ENCODE data around the gene CCNQ. TPM values are rescaled to one million over a fixed set of nuclear protein-coding genes. Genes with fewer than 3 reads are reported as not detected.

The CCNQ gene
- total RNA-seq, 1 experiment from 2014 or later: 32.4 TPM

GRCh38 chrX:153588021-153588781, 10.7 kb downstream of the CCNQ start:
- TF ChIP-seq EZH2 (IDR thresholded peaks at IDR 0.05; ENCODE audit: borderline replicate concordance, low read depth, low read length, poor library complexity, severe bottlenecking): no peak
- TF ChIP-seq CTCF (conservative IDR thresholded peaks at IDR 0.05; ENCODE audit: low read depth, low read length): no peak
- Histone ChIP-seq H3K27ac (ENCODE audit: low read depth, low read length, poor library complexity, severe bottlenecking) (no peak overlapping the region), H3K9me3 (ENCODE audit: low read depth, low read length, poor library complexity, severe bottlenecking) (no peaks in the 10 kb centered on the region), H3K27me3 (replicated peaks; ENCODE audit: insufficient read depth, low read depth, low read length, poor library complexity) (no peaks in the 10 kb centered on the region), H3K36me3 (ENCODE audit: insufficient read depth, low read length, poor library complexity, severe bottlenecking) (no peaks in the 10 kb centered on the region), H3K4me3 (ENCODE audit: low read depth, low read length, poor library complexity, severe bottlenecking) (no peak overlapping the region), H3K4me1 (ENCODE audit: insufficient read depth, low read length, poor library complexity, severe bottlenecking) (no peaks in the 10 kb centered on the region)
- ChIA-PET POLR2A (ENCODE audit: low non-redundant PET) (no interaction called here), CTCF (no interaction called here)
- no peak for DNase-seq (ENCODE audit: low spot score)
- intact Hi-C loops (cut with micrococcal nuclease; ENCODE audit: unreplicated experiment): no loop called here
- no TSS peak for BruUV-seq (replicated peaks)

- ChIA-PET CTCF (no interaction called here), POLR2A (ENCODE audit: low non-redundant PET) (no interaction called here)
- Histone ChIP-seq H3K4me3 (ENCODE audit: low read depth, low read length, poor library complexity, severe bottlenecking) (no peak overlapping the region), H3K27me3 (replicated peaks; ENCODE audit: insufficient read depth, low read depth, low read length, poor library complexity) (no peaks in the 10 kb centered on the region), H3K27ac (ENCODE audit: low read depth, low read length, poor library complexity, severe bottlenecking) (no peak overlapping the region), H3K9me3 (ENCODE audit: low read depth, low read length, poor library complexity, severe bottlenecking) (no peaks in the 10 kb centered on the region), H3K4me1 (ENCODE audit: insufficient read depth, low read length, poor library complexity, severe bottlenecking) (no peaks in the 10 kb centered on the region), H3K36me3 (ENCODE audit: insufficient read depth, low read length, poor library complexity, severe bottlenecking) (no peaks in the 10 kb centered on the region)
- no TSS peak for BruUV-seq (replicated peaks)
- DNase-seq (ENCODE audit: low spot score): no peak
- TF ChIP-seq EZH2 (IDR thresholded peaks at IDR 0.05; ENCODE audit: borderline replicate concordance, low read depth, low read length, poor library complexity, severe bottlenecking) (no peak), CTCF (conservative IDR thresholded peaks at IDR 0.05; ENCODE audit: low read depth, low read length) (no peak)
- intact Hi-C loops (cut with micrococcal nuclease; ENCODE audit: unreplicated experiment): no loop called here
Observed at GRCh38 chrX:153587342-153587741, 11.6 kb downstream of the CCNQ start.

GRCh38 chrX:153585827-153586226, 13.1 kb downstream of the CCNQ start:
- Histone ChIP-seq H3K27me3 (replicated peaks; ENCODE audit: insufficient read depth, low read depth, low read length, poor library complexity) (no peaks in the 10 kb centered on the region), H3K36me3 (ENCODE audit: insufficient read depth, low read length, poor library complexity, severe bottlenecking) (no peaks in the 10 kb centered on the region), H3K9me3 (ENCODE audit: low read depth, low read length, poor library complexity, severe bottlenecking) (no peaks in the 10 kb centered on the region), H3K27ac (ENCODE audit: low read depth, low read length, poor library complexity, severe bottlenecking) (no peak overlapping the region), H3K4me1 (ENCODE audit: insufficient read depth, low read length, poor library complexity, severe bottlenecking) (no peaks in the 10 kb centered on the region), H3K4me3 (ENCODE audit: low read depth, low read length, poor library complexity, severe bottlenecking) (no peak overlapping the region)
- no peak for TF ChIP-seq EZH2 (IDR thresholded peaks at IDR 0.05; ENCODE audit: borderline replicate concordance, low read depth, low read length, poor library complexity, severe bottlenecking)
- TF ChIP-seq CTCF (conservative IDR thresholded peaks at IDR 0.05; ENCODE audit: low read depth, low read length): no peak
- no peak for DNase-seq (ENCODE audit: low spot score)
- intact Hi-C loops (cut with micrococcal nuclease; ENCODE audit: unreplicated experiment): no loop called here
- no TSS peak for BruUV-seq (replicated peaks)
- POLR2A ChIA-PET (ENCODE audit: low non-redundant PET): no interaction called here
- CTCF ChIA-PET: no interaction called here

All from A673 (cell line).